Measurements from ENCODE around the gene MAD1L1. TPM values are rescaled to one million over a fixed set of nuclear protein-coding genes. Genes with fewer than 3 reads are reported as not detected.

The MAD1L1 gene
- total and polyA plus RNA-seq, 2 donors (not counting 1 experiment from before 2014, with no cell fraction given): 9.8 to 29.4 TPM

DNA sequence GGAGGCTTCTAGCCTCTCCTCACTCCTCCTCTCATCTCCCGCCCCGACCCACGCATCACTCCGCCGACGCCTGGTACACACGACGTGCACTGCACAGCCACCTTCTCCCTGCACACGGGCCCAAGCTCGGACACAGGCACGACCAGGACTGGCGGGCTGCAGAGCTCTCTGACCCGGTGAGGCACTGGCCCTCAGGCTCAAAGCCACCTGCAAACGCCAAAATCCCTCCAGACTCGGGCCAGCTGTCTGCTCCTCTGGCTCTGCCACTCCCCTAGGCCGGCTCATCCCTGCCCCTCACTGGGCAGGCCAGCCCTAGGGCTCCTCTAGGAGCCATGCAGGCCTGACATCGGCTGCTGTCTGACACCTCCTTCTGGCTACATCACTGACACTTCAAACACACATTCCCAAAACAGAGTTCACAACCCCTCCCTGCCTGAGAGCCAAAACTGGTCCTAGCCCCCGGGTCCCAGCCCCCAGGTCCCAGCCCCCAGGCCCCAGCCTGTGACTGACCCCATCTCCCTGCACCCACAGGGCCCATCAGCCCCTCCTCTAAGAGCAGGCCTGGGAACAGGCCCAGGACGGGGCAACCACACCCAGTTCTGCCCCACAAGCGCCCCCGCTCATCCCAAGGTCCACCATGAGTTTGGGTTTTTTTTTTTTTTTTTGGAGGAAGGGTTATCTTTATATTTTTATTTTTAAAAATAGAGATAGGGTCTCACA lies 35.1 kb downstream of the MAD1L1 start:
- Histone ChIP-seq H2AFZ (ENCODE audit: low read length) (no peak overlapping the region), H3K4me2 (ENCODE audit: extremely low read depth, insufficient read depth, low read length) (no peak overlapping the region)

DNA sequence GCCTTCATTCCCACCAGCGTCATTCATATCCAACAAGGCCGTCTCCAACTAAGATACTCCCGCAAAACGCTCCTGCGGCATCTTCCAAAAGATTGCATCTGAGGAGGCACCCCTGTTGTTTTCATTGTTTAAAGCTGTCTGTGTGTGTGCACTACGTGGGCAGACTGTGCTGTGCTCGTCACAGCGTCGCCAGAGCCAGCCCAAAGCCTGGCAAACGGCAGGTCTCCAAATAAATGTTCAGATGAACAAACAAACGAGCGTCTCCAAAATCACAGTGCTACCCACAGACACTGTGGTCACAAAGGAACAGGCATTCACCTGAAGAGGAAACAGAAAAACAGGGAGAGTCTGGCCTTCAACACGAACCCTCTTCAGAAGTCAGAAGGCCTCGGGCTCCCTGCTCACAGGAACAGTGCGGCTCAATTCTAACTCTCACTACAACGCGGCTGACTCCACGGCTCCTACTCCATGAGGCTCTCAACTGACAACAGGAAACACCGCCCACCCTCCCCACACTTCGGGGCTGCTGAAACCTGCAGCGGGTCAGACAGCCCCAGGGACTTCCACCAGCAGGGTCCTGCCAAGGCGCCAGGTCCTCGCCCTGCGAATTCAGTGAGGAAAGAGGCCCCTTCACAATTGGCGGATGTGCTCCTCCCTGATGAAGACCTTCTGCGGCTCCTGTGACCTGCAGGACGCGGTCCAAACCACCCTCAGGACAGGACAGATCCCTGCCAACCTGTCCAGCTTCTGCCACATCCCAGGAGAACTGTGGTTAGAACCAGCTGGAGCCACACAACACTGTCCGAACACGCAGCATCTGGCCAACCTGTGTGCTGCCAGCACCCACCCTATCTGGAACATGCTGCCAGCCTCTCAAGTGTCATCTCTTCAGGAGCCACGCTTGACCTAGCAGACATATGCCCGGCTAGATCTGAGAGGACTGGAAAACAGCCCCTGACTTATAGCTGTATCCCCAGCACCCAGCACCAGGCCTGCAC lies 36.1 kb downstream of the MAD1L1 start:
- H3K79me2 ChIP-seq (ENCODE audit: control insufficient read depth, insufficient read depth, low read length): no peaks in the 10 kb centered on the region
- no peak overlapping the region for H3K9ac ChIP-seq (ENCODE audit: insufficient read depth, low read length)
- peaks cover 5% of the 10 kb centered on the region for H3K36me3 ChIP-seq (ENCODE audit: control insufficient read depth, insufficient read depth, low read length)
- no peaks in the 10 kb centered on the region for H3K27me3 ChIP-seq (ENCODE audit: control insufficient read depth, insufficient read depth, low read length)
- no peak overlapping the region for H3K4me2 ChIP-seq (ENCODE audit: extremely low read depth, insufficient read depth, low read length)
- DNase-seq (ENCODE audit: low read depth in 2 of 2): no peak
- H3K9me3 ChIP-seq (ENCODE audit: control insufficient read depth, insufficient read depth, low read depth, low read length): no peaks in the 10 kb centered on the region
- no peak overlapping the region for H3K4me3 ChIP-seq (replicated peaks in 1 of 4; ENCODE audit: control extremely low read depth in 1 of 4, insufficient read depth in 1 of 4, low read depth in 3 of 4, low read length in 4 of 4)
- no peaks in the 10 kb centered on the region for H4K20me1 ChIP-seq (ENCODE audit: control insufficient read depth, extremely low read depth, insufficient read depth, low read length)
- no peaks in the 10 kb centered on the region for H3K4me1 ChIP-seq (ENCODE audit: control insufficient read depth, extremely low read depth, insufficient read depth, low read length)
- no peak overlapping the region for H3K27ac ChIP-seq (ENCODE audit: insufficient read depth, low read length)
- no peak for TF ChIP-seq EZH2 (IDR thresholded peaks at IDR 0.05; ENCODE audit: low read length, missing control alignments)
- TF ChIP-seq, protein P1, sequence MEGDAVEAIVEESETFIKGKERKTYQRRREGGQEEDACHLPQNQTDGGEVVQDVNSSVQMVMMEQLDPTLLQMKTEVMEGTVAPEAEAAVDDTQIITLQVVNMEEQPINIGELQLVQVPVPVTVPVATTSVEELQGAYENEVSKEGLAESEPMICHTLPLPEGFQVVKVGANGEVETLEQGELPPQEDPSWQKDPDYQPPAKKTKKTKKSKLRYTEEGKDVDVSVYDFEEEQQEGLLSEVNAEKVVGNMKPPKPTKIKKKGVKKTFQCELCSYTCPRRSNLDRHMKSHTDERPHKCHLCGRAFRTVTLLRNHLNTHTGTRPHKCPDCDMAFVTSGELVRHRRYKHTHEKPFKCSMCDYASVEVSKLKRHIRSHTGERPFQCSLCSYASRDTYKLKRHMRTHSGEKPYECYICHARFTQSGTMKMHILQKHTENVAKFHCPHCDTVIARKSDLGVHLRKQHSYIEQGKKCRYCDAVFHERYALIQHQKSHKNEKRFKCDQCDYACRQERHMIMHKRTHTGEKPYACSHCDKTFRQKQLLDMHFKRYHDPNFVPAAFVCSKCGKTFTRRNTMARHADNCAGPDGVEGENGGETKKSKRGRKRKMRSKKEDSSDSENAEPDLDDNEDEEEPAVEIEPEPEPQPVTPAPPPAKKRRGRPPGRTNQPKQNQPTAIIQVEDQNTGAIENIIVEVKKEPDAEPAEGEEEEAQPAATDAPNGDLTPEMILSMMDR (conservative IDR thresholded peaks at IDR 0.05 in 1 of 2, IDR thresholded peaks at IDR 0.05 in 1 of 2; ENCODE audit: low read depth in 1 of 2, low read length in 2 of 2): no peak
- H2AFZ ChIP-seq (ENCODE audit: low read length): no peak overlapping the region

More for the DNA sequence above, 35.1 kb downstream of the MAD1L1 start:
- Histone ChIP-seq H3K79me2 (ENCODE audit: control insufficient read depth, insufficient read depth, low read length) (no peaks in the 10 kb centered on the region), H3K27ac (ENCODE audit: insufficient read depth, low read length) (no peak overlapping the region), H3K36me3 (ENCODE audit: control insufficient read depth, insufficient read depth, low read length) (peaks cover 5% of the 10 kb centered on the region), H4K20me1 (ENCODE audit: control insufficient read depth, extremely low read depth, insufficient read depth, low read length) (no peaks in the 10 kb centered on the region), H3K9me3 (ENCODE audit: control insufficient read depth, insufficient read depth, low read depth, low read length) (no peaks in the 10 kb centered on the region), H3K27me3 (ENCODE audit: control insufficient read depth, insufficient read depth, low read length) (no peaks in the 10 kb centered on the region), H3K4me3 (replicated peaks in 1 of 4; ENCODE audit: control extremely low read depth in 1 of 4, insufficient read depth in 1 of 4, low read depth in 3 of 4, low read length in 4 of 4) (no peak overlapping the region), H3K9ac (ENCODE audit: insufficient read depth, low read length) (no peak overlapping the region), H3K4me1 (ENCODE audit: control insufficient read depth, extremely low read depth, insufficient read depth, low read length) (no peaks in the 10 kb centered on the region)
- no peak for DNase-seq (ENCODE audit: low read depth in 2 of 2)
- no peak for TF ChIP-seq EZH2 (IDR thresholded peaks at IDR 0.05; ENCODE audit: low read length, missing control alignments)
- TF ChIP-seq, protein P1 (conservative IDR thresholded peaks at IDR 0.05 in 1 of 2, IDR thresholded peaks at IDR 0.05 in 1 of 2; ENCODE audit: low read depth in 1 of 2, low read length in 2 of 2): no peak

All from fibroblast of lung (primary cell).